ENCODE results near the gene FSTL4. TPM values are rescaled to one million over a fixed set of nuclear protein-coding genes. Genes with fewer than 3 reads are reported as not detected.

FSTL4 gene
- total RNA-seq, 2 experiments from 2014 or later: not detected

DNA sequence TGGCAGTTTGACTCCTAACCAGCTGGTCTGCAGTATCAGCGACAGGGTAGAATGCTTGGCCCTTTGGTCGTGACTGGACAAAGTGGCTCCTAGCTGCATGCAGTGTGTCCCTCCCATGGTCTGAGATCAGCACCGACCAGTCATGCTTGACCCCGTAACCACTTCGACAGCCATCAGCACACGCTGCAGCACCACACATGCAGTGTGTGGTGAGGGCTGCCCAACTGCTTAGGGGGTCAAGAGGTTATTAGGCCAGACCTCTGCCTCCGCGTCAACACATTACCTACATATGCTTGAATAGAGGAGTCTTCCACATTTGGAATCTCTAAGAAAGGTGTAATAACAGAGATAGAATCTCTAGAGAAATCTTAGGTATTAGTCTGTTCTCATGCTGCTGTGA, 139.1 kb downstream of the FSTL4 start:
- no peaks in the 10 kb centered on the region for H3K9me3 ChIP-seq (ENCODE audit: low read length)
- intact Hi-C loops (cut with micrococcal nuclease; ENCODE audit: unreplicated experiment): no loop called here
- H3K4me3 ChIP-seq (ENCODE audit: low read depth, low read length, poor library complexity, severe bottlenecking): no peak overlapping the region
- no peak overlapping the region for H3K4me2 ChIP-seq (ENCODE audit: low read length)
- H3K4me1 ChIP-seq (ENCODE audit: insufficient read depth, low read length, poor library complexity, severe bottlenecking): no peaks in the 10 kb centered on the region
- no peak overlapping the region for H3K27ac ChIP-seq (ENCODE audit: low read depth, low read length, poor library complexity, severe bottlenecking)
- H4K20me1 ChIP-seq (ENCODE audit: insufficient read depth, low read length): no peaks in the 10 kb centered on the region
- ChIA-PET POLR2A (no interaction called here), CTCF (ENCODE audit: unreplicated experiment) (no interaction called here)
- TF ChIP-seq CTCF (conservative IDR thresholded peaks at IDR 0.05; ENCODE audit: low read length) (no peak), EZH2phosphoT487 (IDR thresholded peaks at IDR 0.05; ENCODE audit: borderline replicate concordance, low read depth, low read length) (no peak)
- no peak for DNase-seq (ENCODE audit: low spot score)
- no peak overlapping the region for H2AFZ ChIP-seq (ENCODE audit: low read length)
- no peaks in the 10 kb centered on the region for H3K9me2 ChIP-seq (ENCODE audit: insufficient read depth, low read length)
- no peaks in the 10 kb centered on the region for H3K79me2 ChIP-seq (ENCODE audit: insufficient read depth, low read depth, low read length)
- no peaks in the 10 kb centered on the region for H3K36me3 ChIP-seq (ENCODE audit: insufficient read depth, low read length)
- no TSS peak for BruUV-seq (replicated peaks)

GRCh38 chr5:133472829-133473228, 139.5 kb downstream of the FSTL4 start:
- no peaks in the 10 kb centered on the region for H3K9me3 ChIP-seq (ENCODE audit: low read length)
- DNase-seq (ENCODE audit: low spot score): no peak
- no peak overlapping the region for H2AFZ ChIP-seq (ENCODE audit: low read length)
- ChIA-PET POLR2A (no interaction called here), CTCF (ENCODE audit: unreplicated experiment) (no interaction called here)
- H3K27ac ChIP-seq (ENCODE audit: low read depth, low read length, poor library complexity, severe bottlenecking): no peak overlapping the region
- no peaks in the 10 kb centered on the region for H3K4me1 ChIP-seq (ENCODE audit: insufficient read depth, low read length, poor library complexity, severe bottlenecking)
- H4K20me1 ChIP-seq (ENCODE audit: insufficient read depth, low read length): no peaks in the 10 kb centered on the region
- no peaks in the 10 kb centered on the region for H3K36me3 ChIP-seq (ENCODE audit: insufficient read depth, low read length)
- no peak overlapping the region for H3K4me2 ChIP-seq (ENCODE audit: low read length)
- TF ChIP-seq CTCF (conservative IDR thresholded peaks at IDR 0.05; ENCODE audit: low read length): no peak
- TF ChIP-seq EZH2phosphoT487 (IDR thresholded peaks at IDR 0.05; ENCODE audit: borderline replicate concordance, low read depth, low read length): no peak
- H3K9me2 ChIP-seq (ENCODE audit: insufficient read depth, low read length): no peaks in the 10 kb centered on the region
- H3K79me2 ChIP-seq (ENCODE audit: insufficient read depth, low read depth, low read length): no peaks in the 10 kb centered on the region
- H3K4me3 ChIP-seq (ENCODE audit: low read depth, low read length, poor library complexity, severe bottlenecking): no peak overlapping the region
- no TSS peak for BruUV-seq (replicated peaks)
- intact Hi-C loops (cut with micrococcal nuclease; ENCODE audit: unreplicated experiment): no loop called here

- intact Hi-C loops (cut with micrococcal nuclease; ENCODE audit: unreplicated experiment): no loop called here
- H2AFZ ChIP-seq (ENCODE audit: low read length): no peak overlapping the region
- ChIA-PET POLR2A (interaction anchor here (1.3 kb wide), 1 partner anchor 15 kb away, joined by 3 read pairs; no protein-coding TSS in a partner anchor), CTCF (ENCODE audit: unreplicated experiment) (no interaction called here)
- H3K4me3 ChIP-seq (ENCODE audit: low read depth, low read length, poor library complexity, severe bottlenecking): no peak overlapping the region
- H3K79me2 ChIP-seq (ENCODE audit: insufficient read depth, low read depth, low read length): no peaks in the 10 kb centered on the region
- BruUV-seq (replicated peaks): no TSS peak
- no peaks in the 10 kb centered on the region for H3K9me2 ChIP-seq (ENCODE audit: insufficient read depth, low read length)
- no peaks in the 10 kb centered on the region for H4K20me1 ChIP-seq (ENCODE audit: insufficient read depth, low read length)
- H3K27ac ChIP-seq (ENCODE audit: low read depth, low read length, poor library complexity, severe bottlenecking): no peak overlapping the region
- no peak for DNase-seq (ENCODE audit: low spot score)
- no peaks in the 10 kb centered on the region for H3K36me3 ChIP-seq (ENCODE audit: insufficient read depth, low read length)
- no peaks in the 10 kb centered on the region for H3K9me3 ChIP-seq (ENCODE audit: low read length)
- H3K4me1 ChIP-seq (ENCODE audit: insufficient read depth, low read length, poor library complexity, severe bottlenecking): no peaks in the 10 kb centered on the region
- no peak overlapping the region for H3K4me2 ChIP-seq (ENCODE audit: low read length)
- TF ChIP-seq CTCF (conservative IDR thresholded peaks at IDR 0.05; ENCODE audit: low read length): no peak
- TF ChIP-seq EZH2phosphoT487 (IDR thresholded peaks at IDR 0.05; ENCODE audit: borderline replicate concordance, low read depth, low read length): no peak
Observed at GRCh38 chr5:133471699-133472098, 140.6 kb downstream of the FSTL4 start.
